Omental fat pad (tissue), 4 donors: ENCODE data around the gene RAPGEFL1. TPM values are rescaled to one million over a fixed set of nuclear protein-coding genes. Genes with fewer than 3 reads are reported as not detected.
"Not testable (repeated sequence)": the region's sequence is repeated elsewhere in the genome, so short reads cannot be mapped to it uniquely, and the experiment has no call there.

Experiments
- ATAC-seq: fragments of 150-250 bp; one replicate; pipeline ENCODE4 v1.9.1; 2016; ENCODE audit warnings: mild to moderate bottlenecking, moderate library complexity; ENCODE audit not compliant: low FRiP score
- DNase-seq: peaks from one replicate; pipeline ENCODE4 v3.0.0-alpha.2; 2019; ENCODE audit warnings: low spot score
- total RNA-seq, 4 donors: library from RNA; depleted of rRNA; stranded (reverse); fragments of >200 nt; gene quantifications; one replicate each; pipeline ENCODE4 v1.1.0, GENCODE V29; 2016
- TF ChIP-seq, protein P1 (sequence below), 3 donors: fragments of 450-650 bp; IDR thresholded peaks; one replicate each; pipeline ENCODE4 v1.5.1; 2016 to 2017; ENCODE audit warnings: antibody characterized with exemption in 3 of 3, mild to moderate bottlenecking in 3 of 3, moderate library complexity in 2 of 3

The RAPGEFL1 gene
- total RNA-seq, 4 donors from 2014 or later = 3.0 to 16.1 (median 4.4) TPM

DNA sequence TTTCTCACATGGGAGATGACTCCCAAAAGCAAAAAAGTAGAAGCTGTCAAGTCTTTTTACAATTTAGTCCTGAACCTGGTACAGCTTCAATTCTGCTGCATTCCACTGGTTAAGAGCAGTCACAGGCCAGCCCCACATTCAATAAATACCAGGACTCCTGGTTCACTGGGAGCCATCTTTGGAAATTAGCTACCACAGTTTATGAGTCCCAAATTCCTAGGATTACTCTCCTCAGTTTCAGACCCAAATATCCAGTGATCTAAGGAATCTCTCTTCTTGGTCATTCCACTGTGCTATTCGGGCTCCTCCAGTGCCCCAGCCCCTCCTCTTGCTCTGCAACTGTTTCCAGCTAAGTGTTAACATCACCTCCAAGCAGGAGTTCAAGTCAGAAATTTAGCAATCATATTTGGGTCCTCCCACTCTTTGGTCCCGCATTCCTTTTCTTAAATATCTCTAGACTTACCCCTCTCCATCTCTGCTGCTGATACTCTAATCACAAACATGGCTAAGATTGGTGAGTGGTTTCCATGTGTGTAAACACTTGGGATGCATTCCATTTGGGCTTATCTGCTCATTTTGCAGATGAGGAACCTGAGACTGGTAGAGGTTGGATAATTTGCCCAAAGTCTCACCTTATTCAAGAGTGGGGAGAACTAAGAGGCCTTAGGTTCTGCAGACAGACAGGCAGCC is 32.3 kb downstream of the RAPGEFL1 start:
- DNase-seq (no peak), ATAC-seq (no peak)
- TF ChIP-seq, protein P1, sequence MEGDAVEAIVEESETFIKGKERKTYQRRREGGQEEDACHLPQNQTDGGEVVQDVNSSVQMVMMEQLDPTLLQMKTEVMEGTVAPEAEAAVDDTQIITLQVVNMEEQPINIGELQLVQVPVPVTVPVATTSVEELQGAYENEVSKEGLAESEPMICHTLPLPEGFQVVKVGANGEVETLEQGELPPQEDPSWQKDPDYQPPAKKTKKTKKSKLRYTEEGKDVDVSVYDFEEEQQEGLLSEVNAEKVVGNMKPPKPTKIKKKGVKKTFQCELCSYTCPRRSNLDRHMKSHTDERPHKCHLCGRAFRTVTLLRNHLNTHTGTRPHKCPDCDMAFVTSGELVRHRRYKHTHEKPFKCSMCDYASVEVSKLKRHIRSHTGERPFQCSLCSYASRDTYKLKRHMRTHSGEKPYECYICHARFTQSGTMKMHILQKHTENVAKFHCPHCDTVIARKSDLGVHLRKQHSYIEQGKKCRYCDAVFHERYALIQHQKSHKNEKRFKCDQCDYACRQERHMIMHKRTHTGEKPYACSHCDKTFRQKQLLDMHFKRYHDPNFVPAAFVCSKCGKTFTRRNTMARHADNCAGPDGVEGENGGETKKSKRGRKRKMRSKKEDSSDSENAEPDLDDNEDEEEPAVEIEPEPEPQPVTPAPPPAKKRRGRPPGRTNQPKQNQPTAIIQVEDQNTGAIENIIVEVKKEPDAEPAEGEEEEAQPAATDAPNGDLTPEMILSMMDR (IDR thresholded peaks at IDR 0.05) = no peak

DNA sequence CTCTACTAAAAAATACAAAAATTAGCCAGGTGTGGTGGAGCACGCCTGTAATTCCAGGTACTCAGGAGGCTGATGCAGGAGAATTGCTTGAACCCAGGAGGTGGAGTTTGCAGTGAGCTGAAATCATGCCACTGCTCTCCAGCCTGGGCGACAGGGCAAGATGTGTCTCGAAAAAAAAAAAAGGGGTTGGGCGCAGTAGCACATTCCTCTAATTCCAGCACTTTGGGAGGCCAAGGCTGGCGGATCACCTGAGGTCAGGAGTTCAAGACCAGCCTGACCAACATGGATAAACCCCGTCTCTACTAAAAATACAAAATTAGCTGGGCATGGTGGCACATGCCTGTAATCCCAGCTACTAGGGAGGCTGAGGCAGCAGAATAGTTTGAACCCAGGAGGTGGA is 36.6 kb downstream of the RAPGEFL1 start:
- not testable (repeated sequence) for ATAC-seq, DNase-seq

DNA sequence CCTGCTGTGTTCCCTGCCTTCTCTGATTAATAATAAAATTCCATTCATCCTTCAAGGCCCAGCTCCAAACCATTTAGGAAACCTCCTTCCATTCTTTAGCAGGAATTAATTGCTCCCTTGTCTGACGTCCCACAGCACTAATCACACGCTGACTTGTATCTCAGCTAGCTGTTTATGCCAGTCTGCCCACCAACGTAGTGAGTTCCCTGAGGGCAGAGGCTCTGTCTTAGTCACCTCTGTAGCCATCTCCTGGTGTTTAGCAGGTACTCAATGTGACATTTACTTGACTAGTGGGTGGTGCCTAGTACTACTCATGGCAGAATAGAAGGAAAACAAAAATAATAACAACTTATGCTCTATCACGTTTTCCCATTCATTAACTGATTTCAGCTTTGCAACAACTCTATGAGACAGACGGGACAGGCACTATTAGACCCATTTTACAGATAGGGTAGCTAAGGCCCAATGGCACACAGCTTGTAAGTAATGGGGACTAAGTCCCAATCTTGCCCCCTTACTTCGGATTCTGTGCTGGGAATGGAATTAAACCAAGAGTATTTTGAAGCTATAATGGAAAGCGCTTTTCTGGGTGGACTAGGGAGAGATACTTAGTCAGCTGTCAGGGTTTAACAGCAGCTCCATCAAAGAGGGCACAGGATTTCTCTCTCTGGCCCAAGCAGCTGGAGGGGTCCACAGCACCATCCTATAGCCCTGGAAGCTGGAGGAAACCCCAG is 40.9 kb downstream of the RAPGEFL1 start:
- ATAC-seq (no peak), DNase-seq (no peak)
- TF ChIP-seq, protein P1 (IDR thresholded peaks at IDR 0.05) = no peak

DNA sequence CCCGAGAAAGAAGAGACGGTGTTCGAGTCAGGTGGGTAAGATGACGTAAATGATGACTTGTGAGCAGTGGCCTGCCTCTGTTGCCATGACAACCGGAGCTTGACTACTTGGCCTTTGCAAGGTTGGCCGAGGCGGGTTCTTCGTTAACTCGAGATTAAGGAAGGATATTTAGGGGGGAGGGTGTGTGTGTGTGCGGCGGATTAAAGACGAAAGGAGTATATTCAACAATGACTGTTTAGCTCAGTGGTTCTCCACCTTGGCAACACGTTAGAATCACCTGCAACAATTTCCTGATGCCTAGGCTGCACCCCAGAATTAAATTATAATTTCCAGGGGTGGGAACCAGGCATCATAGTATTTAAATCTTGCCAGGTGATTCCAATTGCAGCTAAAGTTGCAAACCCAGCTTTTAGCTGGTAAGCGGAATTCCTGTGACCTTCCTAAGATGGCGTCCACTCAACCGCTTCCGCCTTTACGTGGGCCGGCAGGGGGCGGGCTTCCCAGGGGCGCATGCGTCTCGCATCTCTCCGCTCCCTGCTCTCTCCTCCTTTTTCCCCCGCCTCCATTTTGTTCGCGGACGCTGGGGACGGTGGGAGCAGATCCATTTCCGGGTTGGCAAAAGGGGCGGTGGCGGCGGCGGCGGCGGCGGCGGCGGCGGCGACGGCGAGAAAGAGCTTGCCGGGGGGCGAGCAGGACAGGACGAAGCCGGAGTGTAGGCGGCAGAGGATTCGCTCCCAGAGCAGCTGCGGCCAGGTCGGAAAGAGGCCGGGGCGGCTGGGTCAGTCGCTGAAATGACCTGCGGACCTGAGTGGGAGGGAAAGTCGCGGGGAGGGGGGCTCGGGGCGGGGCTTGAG is 41.7 kb downstream of the RAPGEFL1 start, which contains the start of gene WIPF2:
WIPF2 (plus strand) TSS at position 565 of the 854 bp plus-strand sequence. CDS start 37,156 bp downstream, outside the sequence.
- ATAC-seq = peak; percentile 99
- DNase-seq = peak; percentile 77
- TF ChIP-seq, protein P1 (IDR thresholded peaks at IDR 0.05) = peak in 1 of 3 donors; percentile 79

DNA sequence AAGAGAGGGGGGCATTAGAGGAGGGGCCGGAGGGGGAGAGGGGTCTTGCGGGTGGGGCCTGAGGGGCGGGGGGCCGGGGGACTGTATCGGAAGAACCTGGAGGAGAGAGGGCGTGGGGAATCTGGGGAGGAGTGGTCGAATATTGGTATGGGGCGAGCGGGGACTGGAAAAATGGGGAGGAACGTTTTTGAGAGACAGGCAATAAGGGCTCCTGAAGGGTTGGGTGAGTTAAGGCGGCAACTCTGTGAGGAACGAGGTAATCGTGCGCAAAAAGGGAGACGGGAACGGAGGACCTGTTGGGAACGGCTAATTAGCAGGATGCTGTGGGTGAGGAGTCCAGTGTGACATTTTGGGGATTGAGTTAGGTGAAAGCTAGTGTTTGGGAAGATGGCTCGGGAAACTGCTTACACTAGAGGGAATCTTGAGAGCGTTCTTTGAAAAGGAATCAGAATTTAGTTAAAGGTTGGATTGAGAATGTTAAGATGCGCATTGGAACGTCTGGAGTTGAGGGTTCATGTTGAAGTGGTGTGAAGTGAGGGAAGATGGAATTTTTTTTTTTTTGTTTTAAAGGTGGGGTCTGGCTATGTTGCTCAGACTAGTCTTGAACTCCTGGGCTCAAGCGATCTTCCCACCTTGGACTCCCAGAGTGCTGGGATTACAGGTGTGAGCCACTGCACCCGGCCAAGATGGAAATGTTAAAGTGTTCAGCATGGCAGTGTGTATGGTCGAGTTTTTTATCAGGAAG is 42.5 kb downstream of the RAPGEFL1 start:
- DNase-seq (no peak), ATAC-seq (peak; percentile 69)
- TF ChIP-seq, protein P1 (IDR thresholded peaks at IDR 0.05) = no peak

DNA sequence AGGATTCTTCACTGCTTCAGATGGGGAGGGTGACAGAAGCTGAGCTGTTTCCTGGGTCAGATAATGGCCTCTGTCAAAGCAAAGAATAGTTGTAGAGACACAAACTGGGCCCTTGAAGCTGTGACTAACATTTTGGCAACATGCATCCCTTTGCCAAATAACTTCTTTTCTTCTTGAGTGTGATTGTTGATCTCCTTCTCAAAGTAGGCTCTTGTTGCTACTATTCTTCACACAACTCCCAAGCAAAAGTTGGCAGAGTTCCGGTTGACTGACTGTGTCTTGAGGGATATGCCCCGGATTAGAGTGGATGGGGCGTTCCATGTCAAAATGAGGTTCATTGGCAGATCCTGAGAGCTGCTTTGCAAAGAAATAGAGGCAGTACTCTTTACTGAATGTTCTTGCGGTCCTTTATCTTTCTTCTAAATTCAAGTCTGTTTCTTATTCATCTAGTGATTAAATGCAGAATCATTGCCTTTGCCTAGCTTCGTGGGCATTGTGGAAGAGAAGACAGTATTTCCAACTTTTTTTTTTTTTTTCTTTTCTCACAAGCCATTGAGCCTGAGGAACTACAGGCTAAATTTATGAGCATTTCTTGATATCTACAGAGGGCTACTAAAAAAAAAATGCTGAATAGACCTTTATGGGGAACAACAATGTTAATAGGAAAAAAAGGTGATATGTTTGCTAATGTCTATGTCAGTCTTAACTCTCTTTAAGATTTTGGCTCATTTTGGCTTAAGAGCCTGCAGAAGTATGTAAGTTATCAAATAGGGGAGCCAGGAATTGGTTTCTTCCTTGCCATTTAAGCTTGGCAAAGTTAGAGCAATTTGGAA is 47.7 kb downstream of the RAPGEFL1 start:
- TF ChIP-seq, protein P1 (IDR thresholded peaks at IDR 0.05) = no peak
- ATAC-seq (no peak), DNase-seq (no peak)

DNA sequence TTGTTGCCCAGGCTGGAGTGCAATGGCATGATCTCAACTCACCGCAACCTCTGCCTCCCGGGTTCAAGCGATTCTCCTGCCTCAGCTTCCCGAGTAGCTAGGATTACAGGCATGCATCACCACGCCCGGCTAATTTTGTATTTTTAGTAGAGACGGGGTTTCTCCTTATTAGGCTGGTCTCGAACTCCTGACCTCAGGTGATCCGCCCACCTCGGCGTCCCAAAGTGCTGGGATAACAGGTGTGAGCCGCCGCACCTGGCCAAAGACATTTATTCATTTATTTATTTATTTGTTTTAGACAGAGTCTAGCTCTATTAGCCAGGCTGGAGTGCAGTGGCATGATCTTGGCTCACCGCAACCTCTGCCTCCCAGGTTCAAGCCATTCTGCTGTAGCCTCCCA is 51.9 kb downstream of the RAPGEFL1 start:
- DNase-seq, ATAC-seq: not testable (repeated sequence)
